Body of pancreas (tissue), 4 donors: ENCODE data around the gene FLT3. TPM values are rescaled to one million over a fixed set of nuclear protein-coding genes. Genes with fewer than 3 reads are reported as not detected.

ENCODE experiments used
- ATAC-seq: fragments of 150-250 bp; one replicate; pipeline ENCODE4 v1.9.1; 2016
- DNase-seq, 4 donors: peaks; one replicate each; pipeline ENCODE4 v3.0.0-alpha.2; 2019
- H3K27ac ChIP-seq, 4 donors: fragments of 200-600 bp; sonication (generic); 1 replicate in 3 of 4; 2 replicates in 1 of 4; pipeline versions ENCODE4 v1.5.1 to v1.6.1; 2016 to 2019; ENCODE audit warnings: mild to moderate bottlenecking in 1 of 4, mixed read lengths in 1 of 4, moderate library complexity in 1 of 4
- H3K27me3 ChIP-seq, 2 donors: fragments of 200-600 bp; sonication (generic); one replicate each; pipeline ENCODE4 v1.6.0; 2016; ENCODE audit warnings: mild to moderate bottlenecking in 1 of 2
- H3K36me3 ChIP-seq, 2 donors: fragments of 200-600 bp; sonication (generic); replicated peaks in 1 of 2; 2 replicates each; pipeline ENCODE4 v1.5.1; 2016; ENCODE audit warnings: low read depth in 2 of 2; ENCODE audit not compliant: insufficient read depth in 1 of 2
- H3K4me1 ChIP-seq: fragments of 200-600 bp; sonication (generic); one replicate; pipeline ENCODE4 v1.6.0; 2016
- H3K4me3 ChIP-seq, 2 donors: fragments of 200-600 bp; sonication (generic); 1 replicate in 1 of 2; 2 replicates in 1 of 2; pipeline ENCODE4 v1.5.1; 2016 to 2019
- H3K9me3 ChIP-seq, 3 donors: fragments of 200-600 bp; sonication (generic); 1 replicate in 2 of 3; 2 replicates in 1 of 3; pipeline ENCODE4 v1.5.1; 2016
- CTCF ChIP-seq, 7 experiments: fragments of 450-650 bp in 4 of 7; fragments of 200-600 bp in 3 of 7; sonication (generic) in 3 of 7; IDR thresholded peaks; one replicate each; pipeline ENCODE4 v1.5.1; 2016 to 2019; ENCODE audit warnings: antibody characterized with exemption in 7 of 7
- POLR2A ChIP-seq, 3 donors: fragments of 450-650 bp; IDR thresholded peaks; one replicate each; pipeline ENCODE4 v1.6.1; 2016; ENCODE audit warnings: antibody characterized with exemption in 3 of 3, mild to moderate bottlenecking in 2 of 3
- WGBS, 2 donors: methylation state at CpG; one replicate each; pipeline ENCODE4 v1.1.5; 2017; 5-methylcytosine and 5-hydroxymethylcytosine counted together
- intact Hi-C: fragments of 100-400 bp; cut with DNase I; formaldehyde crosslinking; loops from one replicate; pipeline ENCODE4 v1.15.1; 2023
- total RNA-seq, 2 donors: library from RNA; depleted of rRNA; stranded (reverse); fragments of >200 nt; gene quantifications; one replicate each; pipeline ENCODE4 v1.1.0, GENCODE V29; 2016

The FLT3 gene
- total RNA-seq, 2 donors from 2014 or later, result 2.0 to 4.2 TPM

GRCh38 chr13:28131646-28132045 lies 31.3 kb upstream of the FLT3 start:
- ATAC-seq (no peak), DNase-seq (no peak)
- no peak for TF ChIP-seq POLR2A (IDR thresholded peaks at IDR 0.05)
- TF ChIP-seq CTCF (IDR thresholded peaks at IDR 0.05), result no peak
- Histone ChIP-seq H3K9me3 (no peaks in the 10 kb centered on the region), H3K36me3 (no peaks in the 10 kb centered on the region), H3K27me3 (no peaks in the 10 kb centered on the region), H3K27ac (no peak overlapping the region), H3K4me3 (no peak overlapping the region), H3K4me1 (peaks cover 4% of the 10 kb centered on the region)
- intact Hi-C loops, result no loop called here
- WGBS, 2 donors, result 90 to 94% methylated on average over 10 to 11 of the region's 11 CpGs

- ATAC-seq, result no peak
- no peak overlapping the region for H3K27ac ChIP-seq
- DNase-seq, result no peak
- H3K4me3 ChIP-seq, result no peak overlapping the region
- TF ChIP-seq CTCF (IDR thresholded peaks at IDR 0.05), result no peak
- TF ChIP-seq POLR2A (IDR thresholded peaks at IDR 0.05), result no peak
- no peaks in the 10 kb centered on the region for H3K4me1 ChIP-seq
- intact Hi-C loops, result no loop called here
- no peaks in the 10 kb centered on the region for H3K9me3 ChIP-seq
- 40 to 43% methylated on average over 5 of the region's 5 CpGs for WGBS, 2 donors
- H3K27me3 ChIP-seq, result no peaks in the 10 kb centered on the region
- no peaks in the 10 kb centered on the region for H3K36me3 ChIP-seq
These were observed 29.7 kb upstream of the FLT3 start for GRCh38 chr13:28129911-28130693.

GRCh38 chr13:28128926-28129325 lies 28.6 kb upstream of the FLT3 start:
- Histone ChIP-seq H3K4me1 (no peaks in the 10 kb centered on the region), H3K9me3 (no peaks in the 10 kb centered on the region), H3K36me3 (no peaks in the 10 kb centered on the region), H3K4me3 (no peak overlapping the region), H3K27ac (no peak overlapping the region), H3K27me3 (no peaks in the 10 kb centered on the region)
- intact Hi-C loops, result no loop called here
- DNase-seq, result no peak
- TF ChIP-seq CTCF (IDR thresholded peaks at IDR 0.05) (no peak), POLR2A (IDR thresholded peaks at IDR 0.05) (no peak)
- no peak for ATAC-seq

GRCh38 chr13:28128030-28128429 lies 27.7 kb upstream of the FLT3 start:
- TF ChIP-seq POLR2A (IDR thresholded peaks at IDR 0.05), result no peak
- no peak for TF ChIP-seq CTCF (IDR thresholded peaks at IDR 0.05)
- no peaks in the 10 kb centered on the region for H3K27me3 ChIP-seq
- H3K4me3 ChIP-seq, result no peak overlapping the region
- ATAC-seq (no peak), DNase-seq (peak in 1 of 4 donors; percentile 13)
- intact Hi-C loops, result no loop called here
- no peaks in the 10 kb centered on the region for H3K36me3 ChIP-seq
- H3K27ac ChIP-seq, result no peak overlapping the region
- no peaks in the 10 kb centered on the region for H3K9me3 ChIP-seq
- no peaks in the 10 kb centered on the region for H3K4me1 ChIP-seq

- no peak overlapping the region for H3K4me3 ChIP-seq
- no peak for ATAC-seq
- H3K4me1 ChIP-seq, result no peaks in the 10 kb centered on the region
- H3K27ac ChIP-seq, result no peak overlapping the region
- no peaks in the 10 kb centered on the region for H3K9me3 ChIP-seq
- intact Hi-C loops, result no loop called here
- TF ChIP-seq CTCF (IDR thresholded peaks at IDR 0.05) (no peak), POLR2A (IDR thresholded peaks at IDR 0.05) (no peak)
- WGBS, 2 donors, result 94 to 95% methylated on average over 8 of the region's 8 CpGs
- H3K36me3 ChIP-seq, result no peaks in the 10 kb centered on the region
- DNase-seq, result no peak
- no peaks in the 10 kb centered on the region for H3K27me3 ChIP-seq
These were observed 20.8 kb upstream of the FLT3 start for GRCh38 chr13:28121224-28121623.
